Retinal pigment epithelial cell (primary cell): ENCODE data around the gene HUNK.

Experiments used
- DNase-seq: peaks from one replicate; pipeline ENCODE4 v3.0.0-alpha.2; 2010; ENCODE audit warnings: low read depth
- H3K4me3 ChIP-seq: 2 replicates; pipeline ENCODE4 v1.5.1; 2011; ENCODE audit warnings: mild to moderate bottlenecking, low read length, control low read depth, moderate library complexity
- TF ChIP-seq, protein P1 (sequence below): conservative IDR thresholded peaks from 2 replicates; pipeline ENCODE4 v1.5.1; 2011; ENCODE audit warnings: low read depth, low read length, control low read depth, inconsistent platforms

The HUNK gene

DNA sequence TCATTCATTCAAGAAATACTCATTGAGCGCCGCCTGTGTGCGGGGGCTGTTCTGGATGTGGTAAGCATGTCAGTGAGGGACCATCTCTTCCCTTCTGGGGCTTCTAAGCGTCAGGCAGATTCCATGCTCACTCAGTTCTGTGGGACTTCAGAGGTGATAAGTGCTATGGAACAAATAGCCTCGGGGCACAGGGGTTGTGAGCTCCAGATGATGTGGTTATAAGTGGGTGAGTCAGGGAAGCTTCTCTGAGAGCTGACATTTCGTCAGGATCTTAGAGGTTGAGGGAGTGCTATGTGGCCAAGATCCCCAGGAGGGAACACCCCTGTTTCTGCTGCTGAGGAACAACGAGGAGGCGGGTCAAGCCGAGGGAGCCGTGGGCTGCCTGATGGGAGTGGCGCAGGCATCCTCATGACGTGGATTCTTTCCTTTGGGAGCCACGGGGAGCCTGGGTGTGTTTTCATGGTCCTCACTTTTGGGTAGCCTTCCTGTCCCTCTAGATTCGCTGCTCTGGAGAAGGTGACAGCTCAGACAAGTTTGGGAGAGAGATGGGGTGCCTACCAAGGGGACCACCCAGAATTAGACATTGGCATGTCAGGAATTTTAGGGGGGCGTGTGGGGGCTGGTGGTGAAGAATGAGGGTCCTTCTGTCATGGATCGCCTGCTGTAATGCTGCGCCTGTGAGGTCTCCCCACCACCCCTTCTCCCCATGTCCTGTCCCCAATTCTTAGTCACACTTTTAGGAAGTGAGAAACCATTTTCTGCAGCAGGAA lies 38.5 kb downstream of the HUNK start:
- H3K4me3 ChIP-seq, result no peak overlapping the region
- TF ChIP-seq, protein P1, sequence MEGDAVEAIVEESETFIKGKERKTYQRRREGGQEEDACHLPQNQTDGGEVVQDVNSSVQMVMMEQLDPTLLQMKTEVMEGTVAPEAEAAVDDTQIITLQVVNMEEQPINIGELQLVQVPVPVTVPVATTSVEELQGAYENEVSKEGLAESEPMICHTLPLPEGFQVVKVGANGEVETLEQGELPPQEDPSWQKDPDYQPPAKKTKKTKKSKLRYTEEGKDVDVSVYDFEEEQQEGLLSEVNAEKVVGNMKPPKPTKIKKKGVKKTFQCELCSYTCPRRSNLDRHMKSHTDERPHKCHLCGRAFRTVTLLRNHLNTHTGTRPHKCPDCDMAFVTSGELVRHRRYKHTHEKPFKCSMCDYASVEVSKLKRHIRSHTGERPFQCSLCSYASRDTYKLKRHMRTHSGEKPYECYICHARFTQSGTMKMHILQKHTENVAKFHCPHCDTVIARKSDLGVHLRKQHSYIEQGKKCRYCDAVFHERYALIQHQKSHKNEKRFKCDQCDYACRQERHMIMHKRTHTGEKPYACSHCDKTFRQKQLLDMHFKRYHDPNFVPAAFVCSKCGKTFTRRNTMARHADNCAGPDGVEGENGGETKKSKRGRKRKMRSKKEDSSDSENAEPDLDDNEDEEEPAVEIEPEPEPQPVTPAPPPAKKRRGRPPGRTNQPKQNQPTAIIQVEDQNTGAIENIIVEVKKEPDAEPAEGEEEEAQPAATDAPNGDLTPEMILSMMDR, result no peak
- DNase-seq, result no peak

DNA sequence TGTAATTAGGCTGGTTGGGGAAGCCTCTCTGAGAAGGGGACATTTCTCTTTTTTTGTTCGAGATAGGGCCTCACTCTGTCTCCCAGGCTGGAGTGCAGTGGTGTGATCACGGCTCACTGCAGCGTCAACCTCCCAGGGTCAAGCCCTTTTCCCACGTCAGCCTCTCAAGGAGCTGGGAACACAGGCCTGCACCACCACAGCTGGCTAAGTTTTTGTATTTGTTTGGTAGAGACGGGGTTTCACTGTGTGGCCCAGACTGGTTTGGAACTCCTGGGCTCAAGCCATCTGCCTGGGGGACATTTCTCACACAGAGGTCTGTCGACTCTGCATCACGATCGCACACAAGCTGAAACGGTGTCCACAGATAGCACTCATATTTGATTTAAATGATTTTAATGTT lies 39.7 kb downstream of the HUNK start:
- TF ChIP-seq, protein P1, result no peak
- no peak overlapping the region for H3K4me3 ChIP-seq
- no peak for DNase-seq

DNA sequence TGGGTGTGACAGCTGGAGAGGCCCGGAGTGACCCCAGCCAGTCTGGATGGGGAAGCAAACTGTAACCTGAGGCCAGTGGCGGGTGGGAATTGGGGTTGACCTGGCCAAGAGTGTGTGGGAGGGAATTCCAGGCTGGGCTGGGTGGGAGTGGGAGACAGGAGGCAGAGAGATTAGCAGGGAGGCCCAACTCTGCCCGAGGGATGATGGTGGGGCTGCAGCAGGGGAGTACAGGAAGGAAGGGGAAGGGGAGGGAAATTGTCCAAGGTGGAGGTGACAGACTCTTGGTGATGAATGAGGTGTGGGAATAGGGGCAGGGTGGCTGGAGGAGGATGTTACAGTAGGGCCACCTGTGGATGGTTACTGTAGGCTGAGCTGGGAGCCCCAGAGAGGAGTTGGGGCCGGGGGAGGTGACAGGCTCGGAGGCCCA lies 40.4 kb downstream of the HUNK start:
- H3K4me3 ChIP-seq, result no peak overlapping the region
- no peak for DNase-seq
- TF ChIP-seq, protein P1, result no peak

DNA sequence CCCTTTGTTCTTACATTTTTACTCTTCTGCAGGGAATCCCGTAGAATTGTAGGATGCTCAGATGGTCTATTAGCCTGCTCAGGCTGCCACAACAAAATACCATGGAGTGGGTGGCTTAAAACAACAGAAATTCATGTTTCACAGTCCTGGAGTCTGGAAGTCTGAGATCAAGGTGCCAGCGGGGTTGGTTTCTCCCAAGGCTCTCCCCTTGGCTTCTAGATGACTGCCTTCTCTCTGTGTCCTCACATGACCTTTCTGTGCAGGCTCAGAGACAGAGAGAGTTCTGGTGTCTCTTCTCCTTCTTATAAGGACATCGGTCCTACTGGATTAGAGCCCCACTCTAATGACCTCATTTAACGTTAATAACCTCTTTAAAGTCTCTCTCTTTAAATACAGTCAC lies 41.7 kb downstream of the HUNK start:
- no peak for DNase-seq
- TF ChIP-seq, protein P1, result no peak
- no peak overlapping the region for H3K4me3 ChIP-seq

DNA sequence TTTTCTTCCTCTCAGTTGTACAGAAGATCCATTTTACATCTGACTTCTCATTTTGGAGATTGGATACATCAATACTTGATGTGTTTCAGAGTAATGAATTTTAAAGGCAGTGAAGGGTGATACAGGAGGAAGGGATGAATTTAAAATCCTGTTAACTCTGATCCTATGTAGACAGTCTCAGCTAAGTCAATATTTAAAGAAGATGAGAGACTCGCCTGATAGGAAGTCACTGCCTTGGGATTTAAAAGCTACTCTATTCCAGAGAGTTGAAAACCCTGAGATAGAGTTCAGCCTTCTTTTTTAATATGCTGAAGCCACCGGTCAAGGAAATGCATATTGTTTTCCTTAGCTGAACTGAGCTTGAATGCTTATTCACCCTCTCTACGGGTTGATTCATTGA lies 42.7 kb downstream of the HUNK start:
- H3K4me3 ChIP-seq, result no peak overlapping the region
- DNase-seq, result no peak
- TF ChIP-seq, protein P1, result no peak

DNA sequence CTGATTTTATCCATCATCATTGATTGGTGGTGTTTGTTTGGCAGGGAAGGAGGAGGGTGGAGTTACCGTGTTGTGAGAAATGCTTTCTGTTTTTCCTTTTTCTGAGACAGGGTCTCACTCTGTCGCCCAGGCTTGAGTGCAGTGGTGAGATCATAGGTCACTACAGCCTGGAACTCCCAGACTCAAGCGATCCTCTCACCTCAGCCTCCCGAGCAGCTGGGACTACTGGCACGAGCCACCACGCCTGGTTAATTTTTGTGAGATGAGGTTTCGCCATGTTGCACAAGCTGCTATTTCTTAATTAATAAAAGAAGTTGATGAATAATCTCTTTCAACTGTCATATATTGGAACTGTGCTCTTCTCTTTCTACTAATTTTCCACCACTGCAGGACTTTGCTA lies 44.3 kb downstream of the HUNK start:
- TF ChIP-seq, protein P1, result no peak
- no peak overlapping the region for H3K4me3 ChIP-seq
- DNase-seq, result no peak

DNA sequence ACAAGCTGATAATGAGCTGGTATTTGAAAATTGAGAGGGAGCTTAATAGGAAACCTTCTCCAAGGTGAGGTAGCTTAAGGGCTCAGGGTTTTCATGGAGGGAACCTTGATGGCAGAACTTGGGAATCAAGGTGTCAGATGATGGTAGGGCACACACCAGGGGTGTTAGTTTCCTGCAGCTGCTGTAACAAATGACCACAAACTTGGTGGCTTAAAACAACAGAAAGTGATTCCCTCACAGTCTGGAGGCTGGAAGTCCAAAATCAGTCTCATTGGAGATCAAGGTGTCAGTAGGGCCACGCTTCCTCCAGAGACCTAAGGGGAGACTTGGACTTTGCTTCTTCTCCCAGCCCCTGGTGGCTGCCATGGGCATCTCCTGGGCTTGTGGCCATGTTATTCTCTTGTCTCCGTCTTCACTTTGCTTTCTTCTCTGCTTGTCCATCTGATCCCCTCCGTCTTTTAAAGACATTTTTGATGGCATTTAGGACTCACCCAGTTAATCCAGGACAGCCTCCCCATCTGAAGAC lies 45.5 kb downstream of the HUNK start:
- TF ChIP-seq, protein P1, result no peak
- H3K4me3 ChIP-seq, result no peak overlapping the region
- DNase-seq, result no peak
